Measurements from ENCODE around the gene SAE1. TPM values are rescaled to one million over a fixed set of nuclear protein-coding genes. Genes with fewer than 3 reads are reported as not detected.

Gene SAE1
- total RNA-seq, 1 experiment from 2014 or later: 200 TPM

- DNase-seq (ENCODE audit: low read depth): no peak
Measured at GRCh38 chr19:47158367-47158791, 27.7 kb downstream of the SAE1 start.

- DNase-seq (ENCODE audit: low read depth): peak; percentile 61
Measured at GRCh38 chr19:47158879-47159503, 28.4 kb downstream of the SAE1 start.

GRCh38 chr19:47161876-47162489, 31.3 kb downstream of the SAE1 start:
- no peak for DNase-seq (ENCODE audit: low read depth)

GRCh38 chr19:47168065-47168464, 37.4 kb downstream of the SAE1 start:
- no peak for DNase-seq (ENCODE audit: low read depth)

- DNase-seq (ENCODE audit: low read depth): no peak
Measured at GRCh38 chr19:47172666-47173455, 42.2 kb downstream of the SAE1 start.

GRCh38 chr19:47176071-47176626, 45.5 kb downstream of the SAE1 start:
- DNase-seq (ENCODE audit: low read depth): peak; percentile 55

GRCh38 chr19:47176627-47177090, 46.0 kb downstream of the SAE1 start:
- peak; percentile 89 for DNase-seq (ENCODE audit: low read depth)

GRCh38 chr19:47179653-47180310, 49.1 kb downstream of the SAE1 start:
- no peak for DNase-seq (ENCODE audit: low read depth)

- DNase-seq (ENCODE audit: low read depth): no peak
Measured at GRCh38 chr19:47183601-47184000, 53.0 kb downstream of the SAE1 start.

- DNase-seq (ENCODE audit: low read depth): no peak
Measured at GRCh38 chr19:47186446-47187334, 56.1 kb downstream of the SAE1 start.

GRCh38 chr19:47187335-47187655, 56.7 kb downstream of the SAE1 start:
- no peak for DNase-seq (ENCODE audit: low read depth)

- DNase-seq (ENCODE audit: low read depth): no peak
Measured at GRCh38 chr19:47187797-47188196, 57.2 kb downstream of the SAE1 start.

- no peak for DNase-seq (ENCODE audit: low read depth)
Measured at GRCh38 chr19:47188507-47189033, 57.9 kb downstream of the SAE1 start.

- DNase-seq (ENCODE audit: low read depth): peak; percentile 74
Measured at GRCh38 chr19:47190167-47190727, 59.6 kb downstream of the SAE1 start.

- no peak for DNase-seq (ENCODE audit: low read depth)
Measured at GRCh38 chr19:47195434-47195833, 64.8 kb downstream of the SAE1 start.

- no peak for DNase-seq (ENCODE audit: low read depth)
Measured at GRCh38 chr19:47197141-47197540, 66.5 kb downstream of the SAE1 start.

- DNase-seq (ENCODE audit: low read depth): no peak
Measured at GRCh38 chr19:47200530-47200929, 69.9 kb downstream of the SAE1 start.

GRCh38 chr19:47203254-47203653, 72.6 kb downstream of the SAE1 start:
- no peak for DNase-seq (ENCODE audit: low read depth)

- DNase-seq (ENCODE audit: low read depth): no peak
Measured at GRCh38 chr19:47209319-47210179, 78.9 kb downstream of the SAE1 start.

Measured in HT1080 (cell line).